ENCODE measurements around the gene LRCH2. TPM values are rescaled to one million over a fixed set of nuclear protein-coding genes. Genes with fewer than 3 reads are reported as not detected.
"Not testable (repeated sequence)": the region's sequence is repeated elsewhere in the genome, so short reads cannot be mapped to it uniquely, and the experiment has no call there.

The LRCH2 gene
- 0.54 TPM for total RNA-seq

DNA sequence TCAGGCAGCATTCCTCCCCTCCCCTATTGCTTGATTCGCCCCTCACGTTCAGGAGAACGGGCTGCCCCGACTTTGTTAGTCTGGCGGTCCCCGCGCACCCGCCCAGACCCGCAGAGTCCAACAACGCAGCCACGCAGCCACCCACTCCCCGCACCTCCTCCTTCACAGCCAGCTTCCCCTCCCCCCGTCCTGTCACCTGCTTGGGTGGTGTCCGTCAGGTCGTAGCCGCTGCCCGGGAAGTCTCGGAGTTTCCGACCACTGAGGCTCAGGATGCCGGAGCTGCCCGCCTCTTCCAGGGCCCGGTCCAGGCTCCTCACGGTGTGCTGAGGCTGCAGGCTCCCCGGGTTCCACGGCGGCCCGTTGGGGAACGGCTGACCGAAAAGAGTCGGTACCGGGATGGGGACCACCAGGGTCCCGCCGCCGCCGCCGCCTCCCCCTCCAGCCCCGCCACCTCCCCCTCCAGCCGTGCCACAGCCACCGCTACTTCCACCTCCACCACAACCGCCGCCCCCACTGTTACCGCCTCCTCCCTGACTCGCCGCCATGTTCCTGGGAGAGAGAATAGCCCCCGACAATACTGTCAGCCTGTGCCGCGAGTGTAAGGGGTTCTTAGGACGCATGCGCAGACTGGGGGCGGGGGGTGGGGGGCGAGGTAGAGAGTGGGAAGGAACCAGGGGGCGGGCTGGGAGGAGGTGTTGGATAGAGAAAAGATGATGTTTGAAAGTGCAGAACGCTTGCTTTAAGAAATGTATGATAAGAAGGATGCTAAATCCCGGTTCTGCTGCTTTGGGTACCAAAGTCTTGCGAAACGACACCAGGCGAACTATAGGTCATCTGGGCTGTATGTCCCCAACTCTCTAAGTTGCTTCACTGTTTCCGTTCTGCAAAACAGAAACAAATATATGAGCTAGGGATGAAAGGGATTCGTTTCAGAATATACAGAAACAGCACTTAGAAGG, at the start of gene LRCH2:
LRCH2 (minus strand) TSS at position 600 of the 959 bp plus-strand sequence; CDS start at position 545, 55 bp downstream.
- DNase-seq (ENCODE audit: low read depth in 2 of 3, low spot score in 2 of 3), result peak in 2 of 3 donors; percentile 31 to 64

DNA sequence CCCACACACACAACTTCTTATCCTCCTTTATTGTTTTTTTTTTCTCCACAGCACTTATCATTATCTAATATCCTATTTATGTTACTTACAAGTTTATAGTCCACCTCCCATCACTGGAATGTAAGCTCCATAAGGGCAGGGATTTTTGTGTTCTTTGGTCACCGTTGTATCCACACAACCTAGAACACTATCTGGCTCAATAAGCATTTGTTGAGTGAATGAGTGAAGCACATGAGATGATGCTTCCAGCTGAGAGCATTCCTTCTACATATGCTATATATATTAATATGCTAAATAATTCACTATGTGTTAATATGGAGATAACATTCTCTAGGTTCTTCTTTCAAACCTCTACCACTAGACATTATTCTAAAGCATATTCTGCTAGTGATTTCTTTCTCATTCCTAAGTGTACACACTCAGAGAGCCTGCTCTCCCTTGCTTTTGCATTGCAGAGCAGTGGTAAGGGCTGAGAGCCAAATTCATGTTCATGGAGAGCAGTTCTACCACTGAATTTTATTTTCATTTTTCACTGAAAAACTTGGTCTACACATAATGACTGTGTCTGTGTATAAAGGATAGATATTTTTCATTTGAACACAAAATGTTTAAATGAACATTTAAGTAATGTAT, 35.3 kb upstream of the LRCH2 start:
- DNase-seq (ENCODE audit: low read depth in 2 of 3, low spot score in 2 of 3), result no peak

DNA sequence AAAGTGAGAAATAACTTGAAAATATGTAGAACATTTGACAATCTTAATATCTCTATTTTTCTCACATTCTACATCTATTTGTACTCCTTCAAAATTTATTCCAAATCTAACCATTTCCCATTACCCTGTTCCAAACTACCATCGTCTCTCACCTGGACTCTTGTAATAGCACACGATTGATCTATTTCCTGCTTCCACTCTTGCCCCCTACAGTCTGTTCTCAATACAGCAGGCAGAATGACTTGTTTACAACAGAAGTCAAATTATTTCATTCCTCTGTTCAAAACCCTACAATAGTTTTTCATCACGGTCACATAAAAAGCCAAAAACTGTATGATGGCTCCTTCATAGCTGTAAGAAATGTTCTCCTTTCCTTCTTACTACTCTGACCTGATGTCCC, 34.5 kb upstream of the LRCH2 start:
- DNase-seq (ENCODE audit: low read depth in 2 of 3, low spot score in 2 of 3), result peak in 1 of 3 donors; percentile 9

GRCh38 chrX:115266300-115266699, 32.4 kb upstream of the LRCH2 start:
- no peak for DNase-seq (ENCODE audit: low read depth in 2 of 3, low spot score in 2 of 3)

DNA sequence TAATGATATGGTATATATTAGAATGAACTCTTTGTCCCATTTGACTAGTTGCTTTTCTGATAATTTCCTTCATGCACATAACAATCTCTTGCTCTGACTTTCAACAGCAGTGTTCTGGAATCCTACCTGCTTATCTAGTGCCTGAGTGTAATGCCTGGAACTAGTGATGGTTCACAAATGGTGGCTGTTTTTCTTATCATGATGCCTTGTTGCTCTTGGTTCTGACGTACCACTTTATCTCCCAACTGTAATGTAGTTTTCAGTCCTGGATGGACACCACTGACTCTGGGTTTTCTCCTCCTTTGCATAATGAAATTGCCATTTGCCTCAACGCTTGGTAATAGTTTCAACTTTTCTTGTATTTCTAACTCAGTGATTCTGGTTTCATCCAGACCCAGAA, 30.1 kb upstream of the LRCH2 start:
- DNase-seq (ENCODE audit: low read depth in 2 of 3, low spot score in 2 of 3), result no peak

DNA sequence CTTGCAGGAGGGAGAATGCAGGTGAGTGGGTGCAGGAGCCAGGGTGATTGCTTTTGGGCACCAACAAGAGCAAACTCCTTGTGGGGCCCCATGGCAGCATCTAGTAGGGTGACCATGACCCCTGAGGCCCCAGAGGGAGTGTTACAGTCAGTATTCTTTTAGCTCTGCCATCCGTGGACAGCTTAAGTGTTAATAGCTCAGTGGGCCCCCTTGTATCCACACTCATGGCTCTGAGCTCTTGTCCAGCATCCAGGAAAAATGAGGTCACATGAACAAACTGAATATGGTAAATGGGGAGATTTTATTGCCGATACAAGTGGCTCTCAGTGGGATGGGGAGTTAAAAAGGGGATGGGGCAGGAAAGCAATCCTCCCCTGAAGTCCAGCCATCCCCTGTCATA, 27.3 kb upstream of the LRCH2 start:
- no peak for DNase-seq (ENCODE audit: low read depth in 2 of 3, low spot score in 2 of 3)

DNA sequence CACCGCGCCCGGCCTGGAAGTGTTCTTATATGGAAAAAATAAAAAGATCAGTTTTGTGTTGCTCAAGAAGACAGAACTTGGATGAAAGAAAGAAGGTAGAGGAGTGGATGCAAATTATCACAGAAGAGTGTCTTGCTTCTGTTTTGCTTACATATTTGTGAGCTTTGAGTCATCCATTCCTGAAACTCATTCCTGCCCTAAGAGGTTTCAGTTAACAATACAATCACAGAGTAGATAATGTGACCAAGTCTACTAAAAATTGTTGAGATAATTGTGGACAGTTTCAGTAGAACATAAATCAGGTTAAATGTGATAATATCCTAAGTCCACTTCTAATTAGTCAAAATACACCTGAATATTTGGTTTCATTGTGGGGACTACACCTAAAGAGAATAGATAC, 26.4 kb upstream of the LRCH2 start:
- no peak for DNase-seq (ENCODE audit: low read depth in 2 of 3, low spot score in 2 of 3)

GRCh38 chrX:115259238-115259875, 25.5 kb upstream of the LRCH2 start:
- peak in 1 of 3 donors; percentile 2 for DNase-seq (ENCODE audit: low read depth in 2 of 3, low spot score in 2 of 3)

GRCh38 chrX:115257711-115258110, 23.8 kb upstream of the LRCH2 start:
- DNase-seq (ENCODE audit: low read depth in 2 of 3, low spot score in 2 of 3), result no peak

- no peak for DNase-seq (ENCODE audit: low read depth in 2 of 3, low spot score in 2 of 3)
Measured at GRCh38 chrX:115255003-115255402, 21.1 kb upstream of the LRCH2 start.

DNA sequence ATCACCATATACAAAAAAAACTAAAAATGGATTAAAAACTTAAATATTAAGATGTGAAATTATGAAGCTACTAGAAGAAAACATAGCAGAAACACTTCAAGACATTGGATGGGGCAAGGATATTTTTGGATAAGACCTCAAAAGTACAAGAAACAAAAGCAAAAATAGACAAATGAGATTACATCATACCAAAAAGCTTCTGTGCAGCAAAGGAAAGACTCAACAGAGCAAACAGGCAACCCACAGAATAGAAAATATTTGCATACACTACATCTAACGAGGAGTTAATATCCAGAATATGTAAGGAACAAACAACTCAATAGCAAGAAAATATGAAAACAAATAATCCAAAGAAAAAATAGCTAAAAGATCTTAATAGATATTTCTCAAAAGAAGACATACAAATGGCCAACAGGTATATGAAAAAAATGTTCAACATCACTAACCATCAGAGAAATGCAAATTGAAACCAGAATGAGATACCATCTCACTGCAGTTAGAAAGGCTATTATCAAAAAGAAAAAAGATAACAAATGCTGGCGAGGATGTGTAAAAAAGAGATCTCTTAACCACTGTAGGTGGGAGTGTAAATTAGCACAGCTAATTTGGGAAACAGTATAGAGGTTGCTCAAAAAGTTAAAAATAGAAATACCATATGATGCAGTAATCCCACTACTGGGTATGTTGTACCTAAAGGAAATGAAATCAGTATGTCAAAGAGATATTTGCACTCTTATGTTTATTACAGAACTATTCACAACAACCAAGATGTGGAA, 17.8 kb upstream of the LRCH2 start:
- no peak for DNase-seq (ENCODE audit: low read depth in 2 of 3, low spot score in 2 of 3)

DNA sequence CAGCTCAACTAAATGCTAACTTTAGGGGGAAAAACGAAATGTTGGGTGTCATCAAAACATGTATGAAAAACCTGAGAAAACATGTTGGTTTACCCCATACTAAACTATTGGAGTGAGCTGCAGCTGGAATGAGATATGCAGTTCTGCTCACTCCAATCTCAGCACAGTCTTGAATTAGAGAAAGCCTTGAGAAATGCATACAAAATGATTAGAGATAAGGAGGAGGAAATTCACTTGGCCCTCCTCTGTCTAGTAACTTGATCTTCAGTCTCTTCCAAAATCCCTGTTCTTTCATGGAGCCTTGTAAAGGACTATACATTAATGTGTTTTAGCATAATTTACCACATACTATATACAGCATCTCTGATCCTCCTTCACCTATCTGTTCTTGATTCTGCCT, 3.2 kb upstream of the LRCH2 start:
- no peak for DNase-seq (ENCODE audit: low read depth in 2 of 3, low spot score in 2 of 3)

GRCh38 chrX:115236560-115236959, 2.7 kb upstream of the LRCH2 start:
- DNase-seq (ENCODE audit: low read depth in 2 of 3, low spot score in 2 of 3), result no peak

- no peak for DNase-seq (ENCODE audit: low read depth in 2 of 3, low spot score in 2 of 3)
Measured at GRCh38 chrX:115234461-115234860, 565 bp upstream of the LRCH2 start.

DNA sequence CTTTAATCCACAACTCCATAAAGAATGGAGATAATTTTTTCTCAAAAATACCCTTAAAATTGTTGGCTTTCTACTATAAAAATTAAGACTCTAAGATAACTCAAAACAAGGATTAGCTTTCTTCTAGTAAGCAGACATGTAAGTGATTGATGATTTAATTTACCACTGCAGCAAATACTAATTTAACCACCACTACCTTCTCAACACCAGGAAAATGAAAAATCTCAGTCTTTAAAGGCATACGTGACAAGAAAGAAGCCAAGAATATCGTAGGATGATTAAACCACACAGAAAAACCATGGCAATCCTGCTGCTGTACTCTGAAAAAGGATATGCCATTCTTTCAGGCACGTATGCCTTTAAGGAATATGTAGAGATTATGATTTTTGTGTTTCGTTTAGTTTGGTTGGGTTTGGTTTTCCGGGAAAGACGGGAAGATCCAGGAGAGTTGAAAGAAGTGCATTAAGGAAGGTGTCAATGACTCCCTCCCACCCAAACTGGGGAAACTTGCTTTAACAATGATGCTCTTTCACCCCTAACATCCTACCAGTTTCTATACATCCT, 881 bp downstream of the LRCH2 start:
- no peak for DNase-seq (ENCODE audit: low read depth in 2 of 3, low spot score in 2 of 3)

- no peak for DNase-seq (ENCODE audit: low read depth in 2 of 3, low spot score in 2 of 3)
Measured at GRCh38 chrX:115229337-115230003, 4.4 kb downstream of the LRCH2 start.

DNA sequence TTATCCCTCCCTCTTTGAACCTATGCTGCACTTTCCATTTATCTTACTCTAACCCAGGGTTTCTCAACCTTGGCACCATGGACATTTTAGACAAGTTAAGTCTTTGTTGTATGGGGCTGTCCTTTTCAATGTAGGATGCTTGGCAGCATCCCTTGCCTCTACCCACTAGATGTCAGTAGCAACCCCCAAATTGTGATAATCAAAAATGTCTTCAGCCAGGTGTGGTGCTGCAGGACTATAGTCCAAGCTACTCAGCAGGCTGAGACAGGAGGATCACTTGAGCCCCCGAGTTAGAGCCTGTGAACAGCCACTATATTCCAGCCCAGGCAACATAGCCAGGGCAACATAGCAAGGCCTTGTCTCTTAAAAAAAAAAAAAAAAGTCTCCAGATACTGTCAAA, 7.0 kb downstream of the LRCH2 start:
- peak in 2 of 3 donors; percentile 26 to 46 for DNase-seq (ENCODE audit: low read depth in 2 of 3, low spot score in 2 of 3)

DNA sequence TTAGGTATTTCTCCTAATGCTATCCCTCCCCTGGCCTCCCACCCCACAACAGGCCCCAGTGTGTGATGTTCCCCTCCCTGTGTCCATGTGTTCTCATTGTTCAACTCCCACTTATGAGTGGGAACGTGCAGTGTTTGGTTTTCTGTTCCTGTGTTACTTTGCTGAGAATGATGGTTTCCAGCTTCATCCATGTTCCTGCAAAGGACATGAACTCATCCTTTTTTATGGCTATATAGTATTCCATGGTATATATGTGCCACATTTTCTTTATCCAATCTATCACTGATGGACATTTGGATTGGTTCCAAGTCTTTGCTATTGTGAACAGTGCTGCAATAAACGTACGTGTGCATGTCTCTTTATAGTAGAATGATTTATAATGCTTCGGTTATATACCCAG, 16.6 kb downstream of the LRCH2 start:
- DNase-seq (ENCODE audit: low read depth in 2 of 3, low spot score in 2 of 3), result not testable (repeated sequence)

DNA sequence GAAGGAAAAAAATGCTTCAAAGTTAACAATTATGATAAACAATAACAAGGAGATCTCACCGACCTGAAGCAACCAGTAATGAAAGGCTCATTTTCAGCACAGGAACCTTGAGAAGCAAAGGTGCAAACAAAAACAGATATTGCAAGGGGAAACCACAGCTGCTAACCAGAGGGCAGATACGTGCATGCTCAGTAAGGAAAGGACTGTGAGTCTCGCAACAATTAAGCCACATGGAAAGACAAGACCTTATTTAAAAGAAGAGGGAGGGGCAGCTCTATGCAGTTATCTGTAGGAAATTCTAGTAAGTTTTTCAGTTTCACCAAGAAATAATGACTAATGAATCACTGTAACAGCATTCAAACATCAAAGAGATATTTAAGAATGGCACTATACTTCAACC, 19.3 kb downstream of the LRCH2 start:
- no peak for DNase-seq (ENCODE audit: low read depth in 2 of 3, low spot score in 2 of 3)

DNA sequence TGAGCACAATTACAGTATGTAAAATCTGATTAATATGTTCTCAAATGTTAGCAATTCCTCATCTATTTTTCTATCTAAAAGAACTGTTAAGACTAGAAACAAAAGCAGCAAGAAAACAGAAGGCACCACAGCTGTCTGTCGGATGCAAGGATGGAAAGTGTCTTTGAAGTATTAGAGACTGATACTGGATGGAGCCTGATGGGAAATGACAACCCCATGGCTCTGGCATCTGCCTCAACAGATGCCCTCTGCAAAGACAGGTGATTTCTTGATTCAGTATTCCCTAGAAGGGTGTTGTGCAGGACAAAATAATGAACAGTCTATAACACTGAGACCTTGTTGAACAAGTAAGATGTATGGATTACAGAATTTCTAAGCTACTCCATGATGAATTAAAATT, 19.7 kb downstream of the LRCH2 start:
- no peak for DNase-seq (ENCODE audit: low read depth in 2 of 3, low spot score in 2 of 3)
